Neural progenitor cell (in vitro differentiated cells): Measurements from ENCODE around the gene TLK2.

ENCODE experiments used
- EZH2phosphoT487 ChIP-seq: fragments of 200-600 bp; sonication (generic); IDR thresholded peaks from 2 replicates; pipeline ENCODE4 v1.6.1; 2017; ENCODE audit warnings: antibody characterized with exemption
- TF ChIP-seq, protein P1 (sequence below): fragments of 200-600 bp; sonication (generic); IDR thresholded peaks from 2 replicates; pipeline ENCODE4 v1.5.1; 2017; ENCODE audit warnings: antibody characterized with exemption, mild to moderate bottlenecking

DNA sequence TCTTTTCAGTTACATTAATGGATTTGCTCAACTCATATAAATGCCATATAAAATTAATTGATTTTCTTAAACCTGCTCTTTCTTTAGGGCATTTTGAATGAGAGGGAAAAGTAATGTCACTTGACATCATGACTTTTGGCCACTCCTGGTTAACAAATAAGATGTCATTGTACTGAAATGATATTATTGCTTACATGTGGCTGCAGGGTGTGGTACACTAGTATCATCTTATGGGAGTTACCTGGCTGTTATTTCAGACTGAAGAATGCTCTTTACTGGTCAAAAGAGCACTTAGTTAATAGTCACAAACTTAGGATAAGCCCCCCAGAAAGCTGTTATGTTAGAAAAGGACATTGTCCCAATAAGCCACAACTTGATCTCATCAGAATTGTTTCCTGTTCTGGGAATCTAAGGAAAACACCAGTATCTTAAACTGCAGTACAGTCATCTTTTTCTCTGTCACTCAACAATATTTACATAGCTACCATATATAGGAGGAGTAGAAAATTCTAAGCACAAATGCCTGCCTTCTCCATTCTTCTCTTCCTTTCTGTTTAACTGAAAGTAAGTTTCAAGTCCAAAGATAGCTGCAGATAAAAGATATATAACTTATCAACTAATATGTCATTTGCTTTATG lies 95.0 kb downstream of the TLK2 start:
- TF ChIP-seq, protein P1, sequence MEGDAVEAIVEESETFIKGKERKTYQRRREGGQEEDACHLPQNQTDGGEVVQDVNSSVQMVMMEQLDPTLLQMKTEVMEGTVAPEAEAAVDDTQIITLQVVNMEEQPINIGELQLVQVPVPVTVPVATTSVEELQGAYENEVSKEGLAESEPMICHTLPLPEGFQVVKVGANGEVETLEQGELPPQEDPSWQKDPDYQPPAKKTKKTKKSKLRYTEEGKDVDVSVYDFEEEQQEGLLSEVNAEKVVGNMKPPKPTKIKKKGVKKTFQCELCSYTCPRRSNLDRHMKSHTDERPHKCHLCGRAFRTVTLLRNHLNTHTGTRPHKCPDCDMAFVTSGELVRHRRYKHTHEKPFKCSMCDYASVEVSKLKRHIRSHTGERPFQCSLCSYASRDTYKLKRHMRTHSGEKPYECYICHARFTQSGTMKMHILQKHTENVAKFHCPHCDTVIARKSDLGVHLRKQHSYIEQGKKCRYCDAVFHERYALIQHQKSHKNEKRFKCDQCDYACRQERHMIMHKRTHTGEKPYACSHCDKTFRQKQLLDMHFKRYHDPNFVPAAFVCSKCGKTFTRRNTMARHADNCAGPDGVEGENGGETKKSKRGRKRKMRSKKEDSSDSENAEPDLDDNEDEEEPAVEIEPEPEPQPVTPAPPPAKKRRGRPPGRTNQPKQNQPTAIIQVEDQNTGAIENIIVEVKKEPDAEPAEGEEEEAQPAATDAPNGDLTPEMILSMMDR, result no peak
- no peak for TF ChIP-seq EZH2phosphoT487
